ENCODE measurements around the gene CAMTA1. TPM values are rescaled to one million over a fixed set of nuclear protein-coding genes. Genes with fewer than 3 reads are reported as not detected.

The CAMTA1 gene
- total RNA-seq, 1 experiment from 2014 or later, result 50.3 TPM

- DNase-seq, result no peak
- no peaks in the 10 kb centered on the region for H3K4me1 Mint-ChIP-seq (ENCODE audit: low read depth, unreplicated experiment)
- H3K9me3 Mint-ChIP-seq (ENCODE audit: low read depth, unreplicated experiment), result no peaks in the 10 kb centered on the region
- no peaks in the 10 kb centered on the region for H3K36me3 Mint-ChIP-seq (ENCODE audit: insufficient read depth, unreplicated experiment)
- TF ChIP-seq CTCF (IDR thresholded peaks at IDR 0.05; ENCODE audit: unreplicated experiment), result no peak
- no peak overlapping the region for H3K4me3 Mint-ChIP-seq (ENCODE audit: low read depth, unreplicated experiment)
- peaks cover 29% of the 10 kb centered on the region for H3K27me3 Mint-ChIP-seq (ENCODE audit: unreplicated experiment)
- intact Hi-C loops (cut with micrococcal nuclease; ENCODE audit: unreplicated experiment), result no loop called here
- no peak overlapping the region for H3K27ac Mint-ChIP-seq (ENCODE audit: unreplicated experiment)
- CTCF ChIA-PET, result no interaction called here
- BruUV-seq (replicated peaks), result no TSS peak
Measured at GRCh38 chr1:7456722-7457082, 671.4 kb downstream of the CAMTA1 start.

GRCh38 chr1:7457811-7458210 is 672.6 kb downstream of the CAMTA1 start:
- Mint-ChIP-seq H3K27me3 (ENCODE audit: unreplicated experiment) (peaks cover 23% of the 10 kb centered on the region), H3K4me1 (ENCODE audit: low read depth, unreplicated experiment) (no peaks in the 10 kb centered on the region), H3K9me3 (ENCODE audit: low read depth, unreplicated experiment) (no peaks in the 10 kb centered on the region), H3K27ac (ENCODE audit: unreplicated experiment) (no peak overlapping the region), H3K4me3 (ENCODE audit: low read depth, unreplicated experiment) (no peak overlapping the region), H3K36me3 (ENCODE audit: insufficient read depth, unreplicated experiment) (no peaks in the 10 kb centered on the region)
- no TSS peak for BruUV-seq (replicated peaks)
- intact Hi-C loops (cut with micrococcal nuclease; ENCODE audit: unreplicated experiment), result no loop called here
- no peak for TF ChIP-seq CTCF (IDR thresholded peaks at IDR 0.05; ENCODE audit: unreplicated experiment)
- CTCF ChIA-PET, result no interaction called here
- no peak for DNase-seq

GRCh38 chr1:7458946-7459345 is 673.7 kb downstream of the CAMTA1 start:
- no peak for TF ChIP-seq CTCF (IDR thresholded peaks at IDR 0.05; ENCODE audit: unreplicated experiment)
- Mint-ChIP-seq H3K36me3 (ENCODE audit: insufficient read depth, unreplicated experiment) (no peaks in the 10 kb centered on the region), H3K4me1 (ENCODE audit: low read depth, unreplicated experiment) (no peaks in the 10 kb centered on the region), H3K27me3 (ENCODE audit: unreplicated experiment) (peaks cover 30% of the 10 kb centered on the region), H3K9me3 (ENCODE audit: low read depth, unreplicated experiment) (no peaks in the 10 kb centered on the region), H3K4me3 (ENCODE audit: low read depth, unreplicated experiment) (no peak overlapping the region), H3K27ac (ENCODE audit: unreplicated experiment) (no peak overlapping the region)
- no peak for DNase-seq
- CTCF ChIA-PET, result no interaction called here
- intact Hi-C loops (cut with micrococcal nuclease; ENCODE audit: unreplicated experiment), result no loop called here
- BruUV-seq (replicated peaks), result no TSS peak

GRCh38 chr1:7459914-7460313 is 674.7 kb downstream of the CAMTA1 start:
- Mint-ChIP-seq H3K4me3 (ENCODE audit: low read depth, unreplicated experiment) (no peak overlapping the region), H3K4me1 (ENCODE audit: low read depth, unreplicated experiment) (no peaks in the 10 kb centered on the region), H3K9me3 (ENCODE audit: low read depth, unreplicated experiment) (no peaks in the 10 kb centered on the region), H3K27me3 (ENCODE audit: unreplicated experiment) (peaks cover 32% of the 10 kb centered on the region), H3K27ac (ENCODE audit: unreplicated experiment) (no peak overlapping the region), H3K36me3 (ENCODE audit: insufficient read depth, unreplicated experiment) (no peaks in the 10 kb centered on the region)
- no TSS peak for BruUV-seq (replicated peaks)
- no peak for TF ChIP-seq CTCF (IDR thresholded peaks at IDR 0.05; ENCODE audit: unreplicated experiment)
- no peak for DNase-seq
- CTCF ChIA-PET, result interaction anchor here (1.3 kb wide), 1 partner anchor 11 kb away, joined by 3 read pairs; no protein-coding TSS in a partner anchor
- intact Hi-C loops (cut with micrococcal nuclease; ENCODE audit: unreplicated experiment), result no loop called here
